Effector memory CD4-positive, alpha-beta T cell (primary cell): ENCODE results near the gene CERS1.

ENCODE experiments used
- DNase-seq, 3 donors: peaks; one replicate each; pipeline ENCODE4 v3.0.0-alpha.2; 2020
- H3K27ac ChIP-seq: 2 replicates; pipeline ENCODE4 v1.7.0; 2013; ENCODE audit warnings: mild to moderate bottlenecking, low read length, moderate library complexity; ENCODE audit not compliant: insufficient read depth, poor library complexity, severe bottlenecking
- H3K27me3 ChIP-seq: replicated peaks from 2 replicates; pipeline ENCODE4 v1.7.0; 2013; ENCODE audit warnings: mild to moderate bottlenecking, low read length; ENCODE audit not compliant: insufficient read depth, control insufficient read depth, poor library complexity, severe bottlenecking
- H3K36me3 ChIP-seq: 2 replicates; pipeline ENCODE4 v1.7.0; 2013; ENCODE audit warnings: mild to moderate bottlenecking, low read length, moderate library complexity; ENCODE audit not compliant: control insufficient read depth, insufficient read depth
- H3K4me1 ChIP-seq: 2 replicates; pipeline ENCODE4 v1.7.0; 2013; ENCODE audit warnings: low read length, mild to moderate bottlenecking; ENCODE audit not compliant: control insufficient read depth, insufficient read depth, poor library complexity, severe bottlenecking
- H3K4me3 ChIP-seq: 2 replicates; pipeline ENCODE4 v1.7.0; 2013; ENCODE audit warnings: low read length, low read depth, mild to moderate bottlenecking; ENCODE audit not compliant: insufficient read depth, poor library complexity, severe bottlenecking
- H3K9me3 ChIP-seq: 2 replicates; pipeline ENCODE4 v1.7.0; 2013; ENCODE audit warnings: mild to moderate bottlenecking, low read length, moderate library complexity; ENCODE audit not compliant: control insufficient read depth

The CERS1 gene

DNA sequence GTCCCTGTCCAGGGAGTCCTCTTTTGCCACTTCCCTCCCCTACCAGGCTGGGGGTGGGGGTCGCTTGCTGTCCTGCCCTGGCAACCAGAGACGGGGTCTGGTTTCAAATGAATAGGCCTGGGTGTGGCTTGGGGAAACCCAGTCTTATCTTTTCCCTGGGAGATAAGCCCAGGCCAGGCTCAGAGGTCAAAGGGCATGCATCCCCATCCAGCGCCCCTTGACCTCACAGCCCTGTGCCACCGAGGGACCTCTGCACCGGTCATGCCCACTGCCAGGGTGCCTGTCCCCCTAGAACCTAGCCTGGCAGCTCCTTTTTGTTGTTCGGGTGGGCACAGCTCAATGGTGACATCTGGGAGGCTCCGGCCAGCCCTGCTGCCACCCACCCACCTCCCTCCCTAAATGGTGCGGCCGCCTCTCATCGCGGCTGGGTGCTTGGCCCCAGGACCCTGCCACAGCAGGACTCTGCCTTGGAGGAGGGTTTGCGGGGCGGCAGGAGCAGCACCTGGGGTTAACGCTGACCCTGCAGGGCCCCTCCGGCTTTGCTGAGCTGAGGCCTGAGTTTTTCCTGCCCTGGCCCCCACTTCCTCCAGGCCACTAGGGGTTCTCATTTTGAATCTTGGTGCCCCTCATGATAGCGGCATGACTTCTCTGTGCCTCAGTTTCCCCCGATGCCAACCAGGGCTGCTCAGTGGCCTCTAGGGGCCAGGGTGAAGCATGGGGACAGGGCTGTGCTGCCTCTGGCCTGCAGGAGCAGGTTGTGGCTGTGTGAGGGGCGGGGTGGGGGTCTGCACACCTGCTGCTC, 2.9 kb upstream of the CERS1 start:
- Histone ChIP-seq H3K27ac (no peak overlapping the region), H3K9me3 (no peaks in the 10 kb centered on the region), H3K36me3 (peaks cover 30% of the 10 kb centered on the region), H3K4me1 (peaks cover 9% of the 10 kb centered on the region), H3K27me3 (peaks cover 16% of the 10 kb centered on the region), H3K4me3 (no peak overlapping the region)
- DNase-seq: no peak

DNA sequence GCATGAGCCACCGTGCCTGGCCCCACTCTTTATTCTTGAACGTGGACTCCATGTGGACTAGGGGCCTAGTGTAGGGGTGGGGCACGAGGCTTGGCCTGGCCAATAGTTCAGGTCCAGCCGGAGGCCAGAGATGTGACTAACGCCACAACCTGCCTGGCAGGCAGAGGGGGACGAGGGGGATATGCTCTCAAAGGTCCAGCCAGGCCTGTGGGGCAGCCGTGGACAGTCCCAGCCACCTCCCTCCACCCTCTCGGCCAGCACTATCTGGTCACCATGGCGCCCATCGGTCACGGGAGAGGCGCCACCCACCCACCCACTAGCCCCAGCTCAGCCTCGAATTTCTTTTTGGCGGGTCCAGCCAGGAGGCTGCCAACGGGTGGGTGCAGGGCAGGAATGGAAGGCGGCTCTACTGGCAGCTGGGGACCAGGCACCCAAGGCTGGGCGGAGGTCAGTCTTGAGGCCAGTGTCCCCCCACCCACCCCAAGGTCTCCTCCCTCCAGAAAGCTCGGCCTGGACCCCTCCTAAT, 2.2 kb upstream of the CERS1 start:
- no peak for DNase-seq
- Histone ChIP-seq H3K36me3 (peaks cover 27% of the 10 kb centered on the region), H3K4me1 (peaks cover 9% of the 10 kb centered on the region), H3K9me3 (no peaks in the 10 kb centered on the region), H3K27me3 (peaks cover 16% of the 10 kb centered on the region), H3K27ac (no peak overlapping the region), H3K4me3 (no peak overlapping the region)

DNA sequence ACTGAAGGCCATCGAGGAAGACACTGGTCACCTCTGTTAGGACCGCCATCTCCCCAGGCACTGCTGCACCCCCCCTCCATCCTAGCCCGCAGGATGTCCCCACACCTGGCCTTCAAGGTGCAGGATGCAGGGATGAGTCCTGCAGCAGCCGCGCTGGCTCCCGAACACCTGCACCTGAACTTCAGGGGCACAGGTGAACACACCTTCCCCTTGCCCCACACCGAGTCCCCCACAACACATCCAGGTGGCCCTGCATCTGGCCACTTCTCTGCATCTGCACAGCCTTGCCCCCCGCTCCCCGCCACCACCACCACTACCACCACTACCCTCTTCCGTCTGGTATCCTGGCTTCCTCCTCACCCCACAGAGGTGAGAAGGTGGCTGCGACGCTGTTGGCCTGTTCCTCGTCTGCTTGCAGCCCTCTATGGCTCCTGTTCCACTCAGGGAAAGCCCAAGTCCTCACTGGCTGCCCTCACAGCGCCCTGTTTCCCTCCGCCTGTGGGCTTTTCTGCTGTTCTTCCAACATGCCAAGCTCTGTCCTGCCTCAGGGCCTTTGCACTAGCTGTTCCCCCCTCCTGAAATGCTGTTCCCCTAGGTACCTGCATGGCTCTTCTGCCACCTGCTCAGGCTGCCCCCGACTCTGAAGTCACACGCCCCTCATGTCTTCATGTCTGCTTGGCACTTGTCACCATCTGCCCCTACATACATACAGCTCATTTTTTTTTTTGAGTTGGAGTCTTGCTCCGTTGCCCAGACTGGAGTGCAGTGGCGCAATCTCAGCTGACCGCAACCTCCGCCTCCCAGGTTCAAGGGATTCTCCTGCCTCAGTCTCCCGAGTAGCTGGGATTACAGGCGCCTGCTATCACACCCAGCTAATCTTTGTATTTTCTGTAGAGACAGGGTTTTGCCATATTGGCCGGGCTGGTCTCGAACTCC, 1.4 kb upstream of the CERS1 start:
- no peak overlapping the region for H3K27ac ChIP-seq
- no peak overlapping the region for H3K4me3 ChIP-seq
- DNase-seq: no peak
- H3K27me3 ChIP-seq: peaks cover 16% of the 10 kb centered on the region
- peaks cover 9% of the 10 kb centered on the region for H3K4me1 ChIP-seq
- no peaks in the 10 kb centered on the region for H3K9me3 ChIP-seq
- peaks cover 27% of the 10 kb centered on the region for H3K36me3 ChIP-seq

DNA sequence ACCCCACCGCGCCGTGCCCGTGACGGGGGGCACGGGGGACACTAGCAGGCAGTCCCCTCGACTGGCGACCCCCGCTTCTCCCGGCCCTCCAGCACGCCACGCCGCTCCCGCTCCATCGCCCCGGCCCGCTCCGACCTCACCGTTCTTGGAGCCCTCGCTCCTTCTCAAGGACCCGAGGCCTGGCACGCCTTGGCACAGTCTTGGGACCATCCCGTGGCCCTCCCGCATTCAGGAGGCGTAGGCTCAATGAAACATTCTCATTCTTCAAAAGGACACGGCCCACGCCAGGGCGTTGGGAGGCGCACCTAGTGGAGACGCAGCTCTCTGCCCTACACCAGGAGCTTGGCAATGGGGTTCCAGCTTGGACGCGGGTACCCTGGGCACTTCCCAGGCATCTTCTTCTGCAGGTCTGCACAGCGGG, 473 bp upstream of the CERS1 start:
- Histone ChIP-seq H3K4me1 (peaks cover 9% of the 10 kb centered on the region), H3K36me3 (peaks cover 24% of the 10 kb centered on the region), H3K27me3 (peaks cover 16% of the 10 kb centered on the region), H3K27ac (no peak overlapping the region), H3K4me3 (no peak overlapping the region), H3K9me3 (no peaks in the 10 kb centered on the region)
- DNase-seq: no peak

DNA sequence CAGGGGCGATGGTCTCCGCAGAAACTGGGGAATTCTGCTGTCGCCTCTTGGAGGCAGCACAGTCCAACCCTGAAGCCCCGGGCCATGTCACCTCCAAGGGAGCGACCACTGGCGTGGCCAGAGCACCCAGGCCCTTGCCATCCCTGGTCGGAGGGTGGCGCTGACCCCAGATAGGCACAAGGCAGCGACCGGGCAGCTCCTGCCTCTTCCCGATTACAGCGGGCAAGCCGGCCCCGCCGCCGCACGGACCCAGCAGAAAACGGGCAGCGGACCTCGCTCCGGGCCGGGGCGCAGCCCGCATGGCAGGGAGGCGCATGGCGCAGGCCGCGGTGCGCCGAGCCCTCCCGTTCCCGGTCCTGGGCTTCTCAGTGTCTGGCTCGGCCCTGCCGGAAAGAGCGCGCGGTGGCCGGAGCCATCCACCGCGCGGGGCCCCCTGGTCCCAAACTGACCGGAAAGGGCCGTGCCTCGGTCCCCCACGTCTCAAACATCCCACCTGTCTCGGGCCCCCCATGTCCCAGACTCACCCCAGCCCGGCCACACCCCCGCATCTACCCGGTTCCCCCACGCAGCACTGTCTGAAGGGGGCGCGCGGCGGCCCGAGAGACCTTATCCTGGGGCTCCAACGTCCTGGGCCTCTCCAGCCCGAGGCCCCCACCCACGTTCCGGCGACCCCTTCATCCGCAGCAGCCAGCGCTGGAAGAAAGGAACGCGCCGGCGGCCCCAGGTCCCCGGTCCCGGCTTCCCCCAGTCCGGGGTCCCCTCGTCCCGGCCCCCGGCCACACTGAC, 727 bp downstream of the CERS1 start:
- no peak for DNase-seq
- Histone ChIP-seq H3K27me3 (peaks cover 16% of the 10 kb centered on the region), H3K27ac (no peak overlapping the region), H3K4me3 (no peak overlapping the region), H3K9me3 (no peaks in the 10 kb centered on the region), H3K36me3 (peaks cover 12% of the 10 kb centered on the region), H3K4me1 (peaks cover 9% of the 10 kb centered on the region)

DNA sequence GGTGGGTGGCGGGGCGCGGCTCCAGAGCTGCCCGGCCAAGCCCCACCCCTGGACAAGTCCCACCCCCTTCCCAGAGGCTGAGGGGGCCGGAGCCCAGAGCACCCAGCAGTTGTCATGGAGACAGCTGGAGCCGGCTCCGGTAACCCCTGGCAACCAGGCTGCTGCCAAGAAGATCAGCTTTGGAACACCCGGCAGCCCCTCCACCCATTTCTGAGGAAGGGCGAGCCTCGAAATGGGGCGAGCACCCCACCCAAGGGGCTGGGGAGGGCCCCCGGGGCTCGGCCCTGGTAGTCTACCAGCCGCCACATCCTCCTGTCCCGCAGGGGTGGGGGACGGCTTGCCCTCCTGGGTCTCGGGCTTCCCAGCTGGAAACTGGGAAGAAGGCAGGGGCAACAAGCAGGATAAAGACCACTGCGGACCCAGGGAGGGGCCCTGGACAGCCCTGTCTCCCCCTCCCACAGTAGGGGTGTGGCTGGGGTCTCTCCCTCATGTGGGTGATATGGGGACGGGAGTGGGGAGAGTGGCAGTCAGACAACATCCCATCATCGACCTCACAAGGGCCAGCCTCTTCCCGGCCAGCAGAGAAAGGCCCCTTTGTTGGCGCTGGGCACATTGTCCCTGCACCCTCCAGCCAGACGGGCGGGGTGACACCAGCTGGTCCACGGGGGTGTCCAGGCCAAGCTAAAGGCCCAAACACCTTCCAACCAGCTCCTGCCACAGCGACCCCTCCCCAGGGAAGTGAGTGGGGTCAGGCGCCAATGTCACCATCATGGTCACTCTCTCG, 1.5 kb downstream of the CERS1 start:
- H3K4me1 ChIP-seq: peaks cover 9% of the 10 kb centered on the region
- no peak overlapping the region for H3K4me3 ChIP-seq
- H3K27me3 ChIP-seq: peaks cover 16% of the 10 kb centered on the region
- no peaks in the 10 kb centered on the region for H3K9me3 ChIP-seq
- no peak overlapping the region for H3K27ac ChIP-seq
- H3K36me3 ChIP-seq: peaks cover 5% of the 10 kb centered on the region
- DNase-seq: no peak

DNA sequence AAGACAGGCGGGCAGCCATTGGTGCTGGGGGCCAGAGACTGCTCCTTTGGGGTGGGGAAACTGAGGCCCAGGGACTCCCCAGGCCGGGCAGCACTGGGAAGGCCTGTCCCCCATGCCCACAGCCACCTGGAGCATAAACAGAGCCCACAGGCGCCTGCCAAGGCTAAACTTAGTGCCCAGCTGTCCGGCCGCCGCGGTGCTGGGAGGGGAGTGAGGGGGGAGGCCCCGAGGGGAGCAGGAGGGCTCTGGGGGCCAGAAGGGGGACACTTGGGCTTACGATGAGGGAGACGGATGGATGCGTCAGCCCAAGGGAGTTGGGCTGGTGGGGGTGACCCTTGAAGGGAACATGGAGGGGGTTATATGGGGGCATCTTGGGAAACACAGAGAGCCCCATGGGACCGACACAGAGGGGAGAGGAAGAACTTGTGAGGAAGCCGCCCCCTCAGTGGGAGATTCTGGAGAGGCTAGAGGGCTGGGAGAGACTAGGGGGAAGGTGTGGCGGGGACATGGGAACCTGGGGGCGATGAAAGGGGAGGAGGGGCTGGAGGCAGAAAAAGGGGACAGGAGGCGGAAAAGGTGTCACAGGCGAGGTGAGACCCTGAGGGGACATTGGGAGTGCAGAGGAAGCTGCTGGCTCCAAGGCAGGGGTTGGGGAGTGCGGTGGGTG, 2.2 kb downstream of the CERS1 start:
- DNase-seq: no peak
- Histone ChIP-seq H3K36me3 (no peaks in the 10 kb centered on the region), H3K4me1 (peaks cover 9% of the 10 kb centered on the region), H3K9me3 (no peaks in the 10 kb centered on the region), H3K27me3 (peaks cover 16% of the 10 kb centered on the region), H3K4me3 (no peak overlapping the region), H3K27ac (no peak overlapping the region)

DNA sequence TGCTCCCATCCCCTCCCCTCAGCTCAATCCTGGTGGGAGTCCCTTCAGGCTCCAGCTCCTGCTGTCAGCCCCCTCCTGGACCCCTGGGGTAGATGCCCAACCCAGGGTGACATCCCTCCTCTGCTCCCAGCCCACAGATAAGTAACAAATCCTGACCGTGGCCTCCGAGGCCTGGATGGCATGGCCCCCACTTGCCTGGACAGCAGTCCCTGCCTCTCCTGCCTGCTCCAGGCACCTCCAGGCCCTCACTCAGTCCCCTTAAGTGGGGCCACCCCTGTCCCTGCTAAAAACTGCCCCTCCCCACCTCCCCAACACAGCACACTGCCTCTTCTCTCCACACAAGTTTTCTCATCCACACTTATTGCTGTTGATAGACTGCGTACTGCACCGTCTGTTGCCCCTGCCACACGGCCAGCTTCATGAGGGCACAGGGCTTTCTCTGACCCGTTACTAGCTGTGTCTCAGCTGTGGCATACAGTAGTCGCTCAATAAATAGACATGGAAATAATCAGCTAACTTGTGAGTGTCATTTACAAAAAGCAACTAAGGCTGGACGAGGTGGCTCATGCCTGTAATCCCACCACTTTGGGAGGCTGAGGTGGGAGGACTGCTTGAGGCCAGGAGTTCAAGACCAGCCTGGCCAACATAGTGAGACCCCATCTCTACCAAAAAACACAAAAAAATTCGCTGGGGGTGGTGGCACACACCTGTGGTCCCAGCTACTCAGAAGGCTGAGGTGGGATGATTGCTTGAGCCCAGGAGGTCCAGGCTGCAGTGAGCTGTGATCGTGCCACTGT, 5.8 kb downstream of the CERS1 start:
- no peaks in the 10 kb centered on the region for H3K9me3 ChIP-seq
- peaks cover 7% of the 10 kb centered on the region for H3K27me3 ChIP-seq
- H3K27ac ChIP-seq: no peak overlapping the region
- no peak for DNase-seq
- no peak overlapping the region for H3K4me3 ChIP-seq
- peaks cover 1% of the 10 kb centered on the region for H3K4me1 ChIP-seq
- H3K36me3 ChIP-seq: no peaks in the 10 kb centered on the region
